K562 (cell line): ENCODE results near the gene HIVEP3. TPM values are rescaled to one million over a fixed set of nuclear protein-coding genes. Genes with fewer than 3 reads are reported as not detected.

Source experiments
- ATAC-seq: fragments of 200-7000 bp; cut with Tn5 transposase; 3 replicates; pipeline ENCODE4 v1.9.1; 2020; ENCODE audit warnings: moderate library complexity
- BruUV-seq: library from RNA; stranded (reverse); fragments of 400-500 nt; replicated peaks from 2 replicates; lab custom pipeline; 2021; lab: Mats Ljungman, UMichigan
- CTCF ChIA-PET: fragments of 300-600 bp; formaldehyde crosslinking; extraction: SDS; loops from one replicate; lab custom pipeline; 2021; ENCODE audit warnings: low intra/inter-chr PET ratio; lab: Yijun Ruan, JAX
- POLR2A ChIA-PET: fragments of 300-600, 350-650 bp; sonication (Branson Sonifier 250); formaldehyde crosslinking; extraction: SDS; loops from one replicate; lab custom pipeline; 2021; ENCODE audit warnings: antibody characterized with exemption, inconsistent platforms; lab: Yijun Ruan, JAX
- DNase-seq, 4 experiments: peaks; one replicate each; pipeline versions ENCODE4 v3.0.0 to v3.0.0-alpha.2; 2011 to 2018; ENCODE audit warnings: low spot score in 3 of 4, mixed read lengths in 3 of 4; ENCODE audit errors: extremely low read depth in 1 of 4
- FAIRE-seq: peaks from 2 replicates; lab custom pipeline; 2011; peaks lifted over from hg19 to GRCh38; lab: Jason Lieb, UNC
- H2AFZ ChIP-seq: 2 replicates; pipeline ENCODE4 v1.6.0; 2011; ENCODE audit warnings: low read depth, low read length, control low read depth, inconsistent platforms
- H3K27ac ChIP-seq: fragments of 200-600 bp; 3 replicates; pipeline ENCODE4 v1.8.0; 2011; ENCODE audit warnings: low read depth, mild to moderate bottlenecking, control low read depth, inconsistent platforms, low read length, moderate library complexity, mixed read lengths; ENCODE audit errors: extremely low read depth
- H3K27me3 ChIP-seq, 2 experiments: fragments of 300-600 bp in 1 of 2; 2 replicates in 1 of 2; 3 replicates in 1 of 2; pipeline versions ENCODE4 v1.6.0 to v1.8.0; 2011; ENCODE audit warnings: inconsistent platforms in 2 of 2, low read length in 2 of 2, mild to moderate bottlenecking in 1 of 2, mixed read lengths in 1 of 2, moderate library complexity in 1 of 2; ENCODE audit not compliant: control insufficient read depth in 2 of 2, insufficient read depth in 2 of 2
- H3K36me3 ChIP-seq: fragments of 300-600 bp; 3 replicates; pipeline ENCODE4 v1.8.0; 2011; ENCODE audit warnings: mild to moderate bottlenecking, low read length, inconsistent platforms; ENCODE audit not compliant: control insufficient read depth, insufficient read depth
- H3K4me1 ChIP-seq, 2 experiments: fragments of 200-600 bp in 1 of 2; replicated peaks in 1 of 2; 2 replicates in 1 of 2; 3 replicates in 1 of 2; pipeline versions ENCODE4 v1.5.1 to v1.8.0; 2011; ENCODE audit warnings: inconsistent platforms in 2 of 2, low read length in 2 of 2, mild to moderate bottlenecking in 1 of 2, mixed read lengths in 1 of 2, moderate library complexity in 1 of 2; ENCODE audit not compliant: control insufficient read depth in 2 of 2, insufficient read depth in 2 of 2
- H3K4me2 ChIP-seq: 2 replicates; pipeline ENCODE4 v1.6.1; 2011; ENCODE audit warnings: low read length, control low read depth, inconsistent platforms, mixed read lengths; ENCODE audit not compliant: insufficient read depth
- H3K4me3 ChIP-seq: fragments of 200-600 bp; sonication (generic), shearing (Covaris generic); 2 replicates; pipeline ENCODE4 v1.5.1; 2016; ENCODE audit warnings: control low read depth, inconsistent platforms
- H3K79me2 ChIP-seq: fragments of 200-600 bp; 3 replicates; pipeline ENCODE4 v1.8.0; 2011; ENCODE audit warnings: low read length, inconsistent platforms; ENCODE audit not compliant: control insufficient read depth, insufficient read depth
- H3K9ac ChIP-seq, 2 experiments: 2 replicates each; pipeline versions ENCODE4 v1.6.0 to v1.6.1; 2011; ENCODE audit warnings: low read depth in 2 of 2, low read length in 2 of 2, control low read depth in 1 of 2, inconsistent platforms in 1 of 2, mild to moderate bottlenecking in 1 of 2, mixed read lengths in 1 of 2; ENCODE audit not compliant: insufficient read depth in 1 of 2
- H3K9me1 ChIP-seq: one replicate; pipeline ENCODE4 v1.6.0; 2011; ENCODE audit warnings: inconsistent platforms, mild to moderate bottlenecking, low read length, moderate library complexity; ENCODE audit not compliant: control insufficient read depth, insufficient read depth
- H3K9me3 ChIP-seq: replicated peaks from 2 replicates; pipeline ENCODE4 v1.5.1; 2011; ENCODE audit warnings: low read depth, low read length, inconsistent platforms; ENCODE audit not compliant: control insufficient read depth, insufficient read depth
- H4K20me1 ChIP-seq: replicated peaks from 2 replicates; pipeline ENCODE4 v1.6.1; 2011; ENCODE audit warnings: low read length, inconsistent platforms, mixed read lengths; ENCODE audit not compliant: control insufficient read depth, insufficient read depth
- ATF1 ChIP-seq, 2 experiments: fragments of 450-650 bp in 1 of 2; IDR thresholded peaks; 2 replicates each; pipeline ENCODE4 v1.6.1; 2016; ENCODE audit warnings: missing compliant biosample characterization in 1 of 2, missing genetic modification characterization in 1 of 2
- CTCFL ChIP-seq: IDR thresholded peaks from 2 replicates; pipeline ENCODE4 v1.6.1; 2011; ENCODE audit warnings: borderline replicate concordance, low read depth, mild to moderate bottlenecking, moderate library complexity, low read length; ENCODE audit not compliant: insufficient read depth, poor library complexity, severe bottlenecking
- EZH2 ChIP-seq: IDR thresholded peaks from 2 replicates; pipeline ENCODE4 v1.6.1; 2012; ENCODE audit warnings: low read depth, mild to moderate bottlenecking, inconsistent platforms, low read length, borderline replicate concordance
- IFI16 ChIP-seq: fragments of 250-450 bp; sonication (Bioruptor Pico); IDR thresholded peaks from 2 replicates; pipeline ENCODE4 v2.1.2; 2022; ENCODE audit warnings: mild to moderate bottlenecking, inconsistent platforms
- MAFF ChIP-seq: IDR thresholded peaks from 2 replicates; pipeline ENCODE4 v1.6.1; 2012; ENCODE audit warnings: low read length, improper control_type of control experiment
- MEIS2 ChIP-seq: fragments of 450-650 bp; IDR thresholded peaks from 2 replicates; pipeline ENCODE4 v1.6.1; 2014; ENCODE audit warnings: mild to moderate bottlenecking; ENCODE audit not compliant: partially characterized antibody
- PHF8 ChIP-seq: fragments of 200-600 bp; sonication (generic); IDR thresholded peaks from 2 replicates; pipeline ENCODE4 v1.6.1; 2012; ENCODE audit warnings: mixed run types, mild to moderate bottlenecking, inconsistent platforms, low read length, moderate library complexity, borderline replicate concordance
- SETDB1 ChIP-seq: IDR thresholded peaks from one replicate; pipeline ENCODE4 v1.6.1; 2012; ENCODE audit warnings: low read length, control low read depth, inconsistent platforms
- TAF9B ChIP-seq: fragments of 450-650 bp; IDR thresholded peaks from 2 replicates; pipeline ENCODE4 v1.6.1; 2018; ENCODE audit warnings: mild to moderate bottlenecking; ENCODE audit not compliant: partially characterized antibody
- ZBTB7A ChIP-seq: IDR thresholded peaks from 2 replicates; pipeline ENCODE4 v1.6.1; 2011; ENCODE audit warnings: low read depth, mild to moderate bottlenecking, low read length, moderate library complexity, borderline replicate concordance; ENCODE audit not compliant: control insufficient read depth
- ZNF23 ChIP-seq: fragments of 250-450 bp; sonication (Bioruptor Pico); IDR thresholded peaks from 2 replicates; pipeline ENCODE4 v1.4.0; 2020; ENCODE audit warnings: mild to moderate bottlenecking
- ZNF699 ChIP-seq: fragments of 250-450 bp; sonication (Bioruptor Pico); IDR thresholded peaks from 2 replicates; pipeline ENCODE4 v1.8.0; 2021; ENCODE audit warnings: mild to moderate bottlenecking, moderate library complexity; ENCODE audit not compliant: insufficient replicate concordance
- ZNF75A ChIP-seq: fragments of 450-650 bp; formaldehyde crosslinking; IDR thresholded peaks from 2 replicates; pipeline ENCODE4 v1.4.0; 2020; ENCODE audit warnings: mild to moderate bottlenecking
- WGBS: fragments of 100-300 bp; shearing (Covaris generic); methylation state at CpG from one replicate; pipeline ENCODE4 v1.1.6; 2016; ENCODE audit warnings: low coverage, mixed read lengths; ENCODE audit not compliant: insufficient coverage; ENCODE audit errors: missing lambda C conversion rate; 5-methylcytosine and 5-hydroxymethylcytosine counted together
- in situ Hi-C: fragments of 300-500 bp; cut with MboI; formaldehyde crosslinking; loops from 4 replicates; pipeline ENCODE4 v1.15.0; 2018; ENCODE audit warnings: inconsistent platforms, mixed read lengths
- intact Hi-C: fragments of 100-400 bp; cut with micrococcal nuclease; formaldehyde crosslinking; loops from 2 replicates; pipeline ENCODE4 v1.14.2; 2022
- polyA plus RNA-seq, 8 experiments: library from polyadenylated mRNA; depleted of rRNA in 4 of 8; stranded (reverse) in 5 of 8; unstranded in 3 of 8; fragments of >200 nt; fragmentation: Nextera tagmentation in 2 of 8; fragmentation: Illumina TruSeq in 1 of 8; extraction: Ambion mirVana in 2 of 8; extraction: Trizol in 1 of 8; gene quantifications; 2 replicates each; pipeline versions ENCODE4 v1.2.1 to v1.2.3, GENCODE V29; 2011 to 2014; ENCODE audit warnings: inconsistent platforms in 1 of 8, missing spikeins in 1 of 8
- total RNA-seq, 7 experiments: library from RNA; depleted of rRNA in 6 of 7; stranded (reverse); fragments of >200 nt in 6 of 7; fragmentation: Illumina TruSeq in 2 of 7; extraction: Trizol in 2 of 7; gene quantifications; 2 replicates each; pipeline versions ENCODE4 v1.2.1 to v1.2.3, GENCODE V29; 2011 to 2021; ENCODE audit warnings: low replicate concordance in 1 of 7
- TF ChIP-seq, protein P1 (sequence below): sonication (generic); formaldehyde crosslinking; IDR thresholded peaks from 2 replicates; pipeline ENCODE4 v1.8.0; 2022; ENCODE audit warnings: mild to moderate bottlenecking, missing genetic modification reagents, borderline replicate concordance
- TF ChIP-seq, protein P2 (sequence below): conservative IDR thresholded peaks from 2 replicates; pipeline ENCODE4 v1.6.1; 2011; ENCODE audit warnings: low read depth, mild to moderate bottlenecking, low read length; ENCODE audit not compliant: control insufficient read depth

The HIVEP3 gene
- total and polyA plus RNA-seq, 9 of the 15 experiments (the other 6 are each of a cell fraction or from before 2014, with no cell fraction given): 0.09 to 0.58 (median 0.34) TPM; not detected in 1

GRCh38 chr1:41769068-41769467, 149.7 kb downstream of the HIVEP3 start:
- POLR2A ChIA-PET: interaction anchor here (1.2 kb wide), 1 partner anchor 12 kb away, joined by 3 read pairs; no protein-coding TSS in a partner anchor
- Histone ChIP-seq H3K27me3 (peaks cover 14 to 27% of the 10 kb centered on the region in 2 experiments; a peak in 4 of 5 replicates), H3K36me3 (no peaks in the 10 kb centered on the region)

More at GRCh38 chr1:41769068-41769467, 149.7 kb downstream of the HIVEP3 start:
- in situ Hi-C loops (no loop called here), intact Hi-C loops (no loop called here)
- H3K9me1 ChIP-seq: no peaks in the 10 kb centered on the region
- CTCF ChIA-PET: no interaction called here
- no peak overlapping the region for H3K9ac ChIP-seq
- no peaks in the 10 kb centered on the region for H3K79me2 ChIP-seq
- FAIRE-seq (no peak), ATAC-seq (no peak), DNase-seq (no peak)
- H2AFZ ChIP-seq: no peak overlapping the region
- no peaks in the 10 kb centered on the region for H3K9me3 ChIP-seq
- no peaks in the 10 kb centered on the region for H3K4me1 ChIP-seq
- 0% methylated on average over 2 of the region's 2 CpGs for WGBS
- H3K4me3 ChIP-seq: no peak overlapping the region
- peaks cover 3% of the 10 kb centered on the region; the same call in 1 of the 2 replicates for H4K20me1 ChIP-seq
- H3K27ac ChIP-seq: no peak overlapping the region
- no peak for TF ChIP-seq MEIS2
- TF ChIP-seq, protein P1, sequence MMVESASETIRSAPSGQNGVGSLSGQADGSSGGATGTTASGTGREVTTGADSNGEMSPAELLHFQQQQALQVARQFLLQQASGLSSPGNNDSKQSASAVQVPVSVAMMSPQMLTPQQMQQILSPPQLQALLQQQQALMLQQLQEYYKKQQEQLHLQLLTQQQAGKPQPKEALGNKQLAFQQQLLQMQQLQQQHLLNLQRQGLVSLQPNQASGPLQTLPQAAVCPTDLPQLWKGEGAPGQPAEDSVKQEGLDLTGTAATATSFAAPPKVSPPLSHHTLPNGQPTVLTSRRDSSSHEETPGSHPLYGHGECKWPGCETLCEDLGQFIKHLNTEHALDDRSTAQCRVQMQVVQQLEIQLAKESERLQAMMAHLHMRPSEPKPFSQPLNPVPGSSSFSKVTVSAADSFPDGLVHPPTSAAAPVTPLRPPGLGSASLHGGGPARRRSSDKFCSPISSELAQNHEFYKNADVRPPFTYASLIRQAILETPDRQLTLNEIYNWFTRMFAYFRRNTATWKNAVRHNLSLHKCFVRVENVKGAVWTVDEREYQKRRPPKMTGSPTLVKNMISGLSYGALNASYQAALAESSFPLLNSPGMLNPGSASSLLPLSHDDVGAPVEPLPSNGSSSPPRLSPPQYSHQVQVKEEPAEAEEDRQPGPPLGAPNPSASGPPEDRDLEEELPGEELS (CRISPR knock-in tag): no peak
- TF ChIP-seq ZBTB7A: no peak
- TF ChIP-seq TAF9B: no peak
- TF ChIP-seq CTCFL: no peak
- TF ChIP-seq ZNF699: no peak
- TF ChIP-seq PHF8: no peak
- no peak for TF ChIP-seq EZH2
- TF ChIP-seq SETDB1: no peak
- TF ChIP-seq ZNF23 (CRISPR knock-in tag): no peak
- TF ChIP-seq, protein P2, sequence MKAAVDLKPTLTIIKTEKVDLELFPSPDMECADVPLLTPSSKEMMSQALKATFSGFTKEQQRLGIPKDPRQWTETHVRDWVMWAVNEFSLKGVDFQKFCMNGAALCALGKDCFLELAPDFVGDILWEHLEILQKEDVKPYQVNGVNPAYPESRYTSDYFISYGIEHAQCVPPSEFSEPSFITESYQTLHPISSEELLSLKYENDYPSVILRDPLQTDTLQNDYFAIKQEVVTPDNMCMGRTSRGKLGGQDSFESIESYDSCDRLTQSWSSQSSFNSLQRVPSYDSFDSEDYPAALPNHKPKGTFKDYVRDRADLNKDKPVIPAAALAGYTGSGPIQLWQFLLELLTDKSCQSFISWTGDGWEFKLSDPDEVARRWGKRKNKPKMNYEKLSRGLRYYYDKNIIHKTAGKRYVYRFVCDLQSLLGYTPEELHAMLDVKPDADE: no peak
- no peak for TF ChIP-seq ZNF75A (CRISPR knock-in tag)
- TF ChIP-seq IFI16: no peak
- TF ChIP-seq MAFF: no peak
- no peak for TF ChIP-seq ATF1 (CRISPR knock-in tag; IDR thresholded peaks at IDR 0.05)
- no peak for TF ChIP-seq ATF1 (tag; IDR thresholded peaks at IDR 0.05)
- H3K4me2 ChIP-seq: no peak overlapping the region
- no TSS peak for BruUV-seq
